Smooth muscle cell (in vitro differentiated cells): ENCODE data around the gene TMEM176A. TPM values are rescaled to one million over a fixed set of nuclear protein-coding genes. Genes with fewer than 3 reads are reported as not detected.
"Not testable (repeated sequence)": the region's sequence is repeated elsewhere in the genome, so short reads cannot be mapped to it uniquely, and the experiment has no call there.

ENCODE experiments used
- DNase-seq: peaks from one replicate; lab custom pipeline; 2025; ENCODE audit not compliant: unreplicated experiment; lab: John Stamatoyannopoulos, UW
- H2AFZ ChIP-seq: fragments of 200-600 bp; sonication (generic); 2 replicates; pipeline ENCODE4 v1.6.0; 2016; ENCODE audit warnings: antibody characterized with exemption, low read depth, mild to moderate bottlenecking
- H3F3A ChIP-seq: fragments of 200-600 bp; sonication (generic); 2 replicates; pipeline ENCODE4 v1.6.0; 2017; ENCODE audit warnings: antibody characterized with exemption, low read depth
- H3K27ac ChIP-seq: fragments of 200-600 bp; sonication (generic); 2 replicates; pipeline ENCODE4 v1.5.1; 2016; ENCODE audit warnings: low read depth, mild to moderate bottlenecking
- H3K27me3 ChIP-seq: fragments of 200-600 bp; sonication (generic); 2 replicates; pipeline ENCODE4 v1.6.1; 2016; ENCODE audit warnings: low read depth, mild to moderate bottlenecking
- H3K36me3 ChIP-seq: fragments of 200-600 bp; sonication (generic); 2 replicates; pipeline ENCODE4 v1.5.1; 2016; ENCODE audit warnings: low read depth
- H3K4me1 ChIP-seq: fragments of 200-600 bp; sonication (generic); 2 replicates; pipeline ENCODE4 v1.5.1; 2016; ENCODE audit warnings: low read depth
- H3K4me2 ChIP-seq: fragments of 200-600 bp; sonication (generic); 2 replicates; pipeline ENCODE4 v1.6.0; 2016; ENCODE audit warnings: mild to moderate bottlenecking
- H3K4me3 ChIP-seq: fragments of 200-600 bp; sonication (generic); 2 replicates; pipeline ENCODE4 v1.5.1; 2016; ENCODE audit warnings: mild to moderate bottlenecking
- H3K79me2 ChIP-seq: fragments of 200-600 bp; sonication (generic); 2 replicates; pipeline ENCODE4 v1.6.0; 2016; ENCODE audit warnings: low read depth, mild to moderate bottlenecking
- H3K9ac ChIP-seq: fragments of 200-600 bp; sonication (generic); 2 replicates; pipeline ENCODE4 v1.6.0; 2016; ENCODE audit warnings: low read depth
- H3K9me3 ChIP-seq: fragments of 200-600 bp; sonication (generic); replicated peaks from 2 replicates; pipeline ENCODE4 v1.5.1; 2016; ENCODE audit warnings: low read depth
- H4K20me1 ChIP-seq: fragments of 200-600 bp; sonication (generic); 2 replicates; pipeline ENCODE4 v1.6.0; 2016; ENCODE audit warnings: low read depth
- WGBS: methylation state at CpG from one replicate; pipeline ENCODE4 v1.1.7; 2016; ENCODE audit warnings: low lambda C conversion rate; 5-methylcytosine and 5-hydroxymethylcytosine counted together
- polyA plus RNA-seq: library from polyadenylated mRNA; unstranded; fragments of >200 nt; fragmentation: Nextera tagmentation; extraction: Ambion mirVana; gene quantifications from 2 replicates; pipeline ENCODE4 v1.2.1, GENCODE V29; 2016
- total RNA-seq: library from RNA; depleted of rRNA; stranded (reverse); fragments of >200 nt; gene quantifications from 2 replicates; pipeline ENCODE4 v1.2.3, GENCODE V29; 2014
- TF ChIP-seq, protein P1 (sequence below): fragments of 200-600 bp; sonication (generic); IDR thresholded peaks from 2 replicates; pipeline ENCODE4 v1.5.1; 2017; ENCODE audit warnings: borderline replicate concordance, mild to moderate bottlenecking, antibody characterized with exemption; ENCODE audit not compliant: insufficient read depth, poor library complexity, severe bottlenecking

The TMEM176A gene
- total and polyA plus RNA-seq, 2 experiments from 2014 or later = 52.8 to 105 TPM

DNA sequence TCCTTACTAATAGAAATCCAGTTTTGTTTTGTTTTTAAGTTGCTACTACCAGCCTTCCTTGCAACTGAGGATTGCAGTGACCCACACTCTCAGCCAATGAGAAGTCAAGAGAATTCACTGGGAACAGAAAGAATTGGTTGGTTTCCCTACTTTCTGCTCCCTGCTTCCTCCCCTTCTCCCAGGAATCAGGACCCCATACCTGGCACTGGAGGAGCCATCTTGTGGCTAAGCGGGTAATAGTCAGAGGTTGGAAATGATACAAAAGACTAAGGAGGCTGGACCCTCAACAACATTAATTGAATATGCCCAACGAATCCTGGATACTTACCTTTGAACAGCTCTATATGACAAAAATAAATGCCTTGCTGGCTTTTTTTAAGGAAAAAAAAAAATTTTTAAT lies 6.3 kb downstream of the TMEM176A start:
- no peaks in the 10 kb centered on the region for H3F3A ChIP-seq

DNA sequence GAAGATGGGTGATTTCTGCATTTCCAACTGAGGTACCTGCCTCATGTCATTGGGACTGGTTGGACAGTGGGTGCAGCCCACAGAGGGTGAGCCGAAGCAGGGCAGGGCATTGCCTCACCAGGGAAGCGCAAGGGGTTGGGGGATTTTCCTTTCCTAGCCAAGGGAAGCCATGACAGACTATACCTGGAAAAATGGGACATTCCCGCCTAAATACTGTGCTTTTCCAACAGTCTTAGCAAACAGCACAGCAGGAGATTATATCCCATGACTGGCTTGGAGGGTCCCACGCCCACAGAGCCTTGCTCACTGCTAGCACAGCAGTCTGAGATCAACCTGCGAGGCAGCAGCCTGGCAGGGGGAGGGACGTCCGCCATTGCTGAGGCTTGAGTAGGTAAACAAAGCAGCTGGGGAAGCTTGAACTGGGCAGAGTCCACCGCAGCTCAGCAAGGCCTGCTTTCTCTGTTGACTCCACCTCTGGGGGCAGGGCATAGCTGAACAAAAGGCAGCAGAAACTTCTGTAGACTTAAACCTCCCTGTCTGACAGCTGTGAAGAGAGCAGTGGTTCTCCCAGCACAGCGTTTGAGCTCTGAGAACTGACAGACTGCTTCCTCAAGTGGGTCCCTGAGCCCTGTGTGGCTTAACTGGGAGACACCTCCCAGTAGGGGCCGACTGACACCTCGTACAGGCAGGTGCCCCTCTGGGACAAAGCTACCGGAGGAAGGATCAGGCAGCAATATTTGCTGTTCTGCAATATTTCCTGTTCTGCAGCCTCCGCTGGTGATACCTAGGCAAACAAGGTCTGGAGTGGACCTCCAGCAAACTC lies 7.3 kb downstream of the TMEM176A start:
- H3F3A ChIP-seq, H3K4me1 ChIP-seq, H3K27me3 ChIP-seq, H3K36me3 ChIP-seq, H3K9ac ChIP-seq, H3K27ac ChIP-seq, H3K79me2 ChIP-seq, H3K4me2 ChIP-seq, H4K20me1 ChIP-seq, H2AFZ ChIP-seq, DNase-seq, H3K9me3 ChIP-seq, H3K4me3 ChIP-seq: not testable (repeated sequence)
- 76% methylated on average over 13 of the region's 13 CpGs for WGBS

More for the DNA sequence above, 6.3 kb downstream of the TMEM176A start:
- peaks cover 3% of the 10 kb centered on the region for H3K27me3 ChIP-seq
- no peaks in the 10 kb centered on the region for H4K20me1 ChIP-seq
- TF ChIP-seq, protein P1, sequence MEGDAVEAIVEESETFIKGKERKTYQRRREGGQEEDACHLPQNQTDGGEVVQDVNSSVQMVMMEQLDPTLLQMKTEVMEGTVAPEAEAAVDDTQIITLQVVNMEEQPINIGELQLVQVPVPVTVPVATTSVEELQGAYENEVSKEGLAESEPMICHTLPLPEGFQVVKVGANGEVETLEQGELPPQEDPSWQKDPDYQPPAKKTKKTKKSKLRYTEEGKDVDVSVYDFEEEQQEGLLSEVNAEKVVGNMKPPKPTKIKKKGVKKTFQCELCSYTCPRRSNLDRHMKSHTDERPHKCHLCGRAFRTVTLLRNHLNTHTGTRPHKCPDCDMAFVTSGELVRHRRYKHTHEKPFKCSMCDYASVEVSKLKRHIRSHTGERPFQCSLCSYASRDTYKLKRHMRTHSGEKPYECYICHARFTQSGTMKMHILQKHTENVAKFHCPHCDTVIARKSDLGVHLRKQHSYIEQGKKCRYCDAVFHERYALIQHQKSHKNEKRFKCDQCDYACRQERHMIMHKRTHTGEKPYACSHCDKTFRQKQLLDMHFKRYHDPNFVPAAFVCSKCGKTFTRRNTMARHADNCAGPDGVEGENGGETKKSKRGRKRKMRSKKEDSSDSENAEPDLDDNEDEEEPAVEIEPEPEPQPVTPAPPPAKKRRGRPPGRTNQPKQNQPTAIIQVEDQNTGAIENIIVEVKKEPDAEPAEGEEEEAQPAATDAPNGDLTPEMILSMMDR = no peak
- no peaks in the 10 kb centered on the region for H3K4me1 ChIP-seq
- H3K27ac ChIP-seq = no peak overlapping the region
- H3K9ac ChIP-seq = no peak overlapping the region
- DNase-seq = no peak
- H3K9me3 ChIP-seq = no peaks in the 10 kb centered on the region
- 77% methylated on average over 2 of the region's 2 CpGs for WGBS
- H3K4me2 ChIP-seq = no peak overlapping the region
- no peak overlapping the region for H2AFZ ChIP-seq
- H3K4me3 ChIP-seq = no peak overlapping the region
- H3K36me3 ChIP-seq = no peaks in the 10 kb centered on the region
- no peaks in the 10 kb centered on the region for H3K79me2 ChIP-seq

DNA sequence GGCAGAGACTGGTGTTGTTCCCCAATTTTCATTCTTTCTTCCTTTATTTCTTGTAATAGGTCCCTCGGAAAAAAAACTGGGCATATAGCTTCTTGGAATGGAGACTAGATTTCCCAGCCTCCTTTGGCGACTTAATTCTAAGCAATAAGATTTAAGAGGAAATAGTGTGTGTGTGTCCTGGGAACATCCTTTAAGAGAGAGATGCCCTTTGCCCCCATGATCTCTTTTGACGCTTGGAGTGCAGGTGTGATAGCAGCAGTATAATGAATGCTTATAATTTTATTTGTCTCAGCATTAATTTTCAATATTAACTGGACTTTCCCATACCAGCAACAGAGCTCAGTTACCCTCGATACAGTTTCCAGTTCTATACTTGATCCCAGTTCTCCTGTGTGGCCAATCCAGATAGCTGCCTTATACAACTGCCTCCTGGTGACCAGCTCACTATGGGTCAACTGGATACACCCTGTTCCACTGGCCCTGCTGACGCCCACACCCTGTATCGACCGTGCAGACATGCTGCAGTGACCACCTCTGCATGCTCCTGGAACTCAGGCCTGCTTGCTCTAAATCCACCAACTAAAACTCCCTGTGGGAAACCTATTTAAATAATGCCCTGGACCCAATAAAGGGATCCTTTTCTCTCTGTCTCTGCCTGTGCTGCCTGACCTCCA lies 13.9 kb downstream of the TMEM176A start:
- no peaks in the 10 kb centered on the region for H4K20me1 ChIP-seq
- H3K9ac ChIP-seq = no peak overlapping the region
- no peak overlapping the region for H3K4me2 ChIP-seq
- no peak for DNase-seq
- TF ChIP-seq, protein P1 = no peak
- no peaks in the 10 kb centered on the region for H3K79me2 ChIP-seq
- H3K27ac ChIP-seq = no peak overlapping the region
- H3K4me3 ChIP-seq = no peak overlapping the region
- 74% methylated on average over 7 of the region's 7 CpGs for WGBS
- H3K4me1 ChIP-seq = no peaks in the 10 kb centered on the region
- no peak overlapping the region for H2AFZ ChIP-seq
- H3K36me3 ChIP-seq = no peaks in the 10 kb centered on the region
- no peaks in the 10 kb centered on the region for H3K9me3 ChIP-seq
- no peaks in the 10 kb centered on the region for H3K27me3 ChIP-seq
- no peaks in the 10 kb centered on the region for H3F3A ChIP-seq

DNA sequence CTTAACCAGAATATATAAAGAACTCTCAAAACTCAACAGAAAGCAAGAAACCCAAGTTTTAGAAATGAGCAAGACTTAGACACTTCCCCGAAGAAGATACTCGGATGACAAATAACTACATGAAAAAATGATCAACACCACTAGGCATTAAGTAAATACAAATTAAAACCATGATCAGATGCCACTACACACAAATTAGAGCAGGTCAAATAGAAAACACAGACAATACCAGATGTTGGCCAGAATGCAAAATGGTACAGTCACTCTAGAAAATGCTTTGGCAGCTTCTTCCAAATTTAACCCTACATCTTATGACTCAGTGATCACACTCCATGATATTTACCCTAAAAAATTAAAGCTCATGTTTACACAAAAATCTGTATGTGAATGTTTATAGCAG lies 18.4 kb downstream of the TMEM176A start:
- Histone ChIP-seq H3K4me1 (no peaks in the 10 kb centered on the region), H3K9me3 (no peaks in the 10 kb centered on the region), H3K9ac (no peak overlapping the region), H3K4me2 (no peak overlapping the region), H3K27me3 (no peaks in the 10 kb centered on the region), H3K27ac (no peak overlapping the region), H3F3A (no peaks in the 10 kb centered on the region), H3K79me2 (no peaks in the 10 kb centered on the region), H2AFZ (no peak overlapping the region), H4K20me1 (no peaks in the 10 kb centered on the region), H3K36me3 (no peaks in the 10 kb centered on the region), H3K4me3 (no peak overlapping the region)
- TF ChIP-seq, protein P1 = no peak
- WGBS = 93% methylated on average over 2 of the region's 2 CpGs
- no peak for DNase-seq
